ENCODE measurements around the gene TNFSF13B. TPM values are rescaled to one million over a fixed set of nuclear protein-coding genes. Genes with fewer than 3 reads are reported as not detected.
"Not testable (repeated sequence)": the region's sequence is repeated elsewhere in the genome, so short reads cannot be mapped to it uniquely, and the experiment has no call there.

The TNFSF13B gene
- total RNA-seq, 1 donor, result 2.6 TPM

DNA sequence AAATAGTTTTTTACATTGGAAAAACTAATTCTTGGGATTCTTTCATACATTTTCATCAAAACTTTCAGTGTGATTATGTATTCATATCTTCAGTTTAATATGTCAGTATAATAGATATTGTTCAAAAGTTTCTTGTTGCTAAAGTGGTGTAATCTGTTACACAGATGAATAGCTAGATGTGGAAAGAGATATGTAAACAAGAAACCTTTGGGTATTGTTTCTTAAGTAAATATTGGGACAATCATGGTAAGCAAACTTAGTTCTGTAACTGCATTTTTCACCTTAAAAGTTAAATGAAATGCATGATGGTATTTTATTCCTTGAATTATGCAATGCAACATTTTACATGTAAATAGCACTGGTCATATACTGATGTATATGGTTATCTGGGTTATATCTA lies 39.1 kb upstream of the TNFSF13B start:
- TF ChIP-seq CTCF (IDR thresholded peaks at IDR 0.05; ENCODE audit: insufficient read depth, low read depth, low read length), result no peak
- no peak overlapping the region for H3K4me3 ChIP-seq (ENCODE audit: low read depth, low read length)
- DNase-seq (ENCODE audit: low read depth), result no peak

DNA sequence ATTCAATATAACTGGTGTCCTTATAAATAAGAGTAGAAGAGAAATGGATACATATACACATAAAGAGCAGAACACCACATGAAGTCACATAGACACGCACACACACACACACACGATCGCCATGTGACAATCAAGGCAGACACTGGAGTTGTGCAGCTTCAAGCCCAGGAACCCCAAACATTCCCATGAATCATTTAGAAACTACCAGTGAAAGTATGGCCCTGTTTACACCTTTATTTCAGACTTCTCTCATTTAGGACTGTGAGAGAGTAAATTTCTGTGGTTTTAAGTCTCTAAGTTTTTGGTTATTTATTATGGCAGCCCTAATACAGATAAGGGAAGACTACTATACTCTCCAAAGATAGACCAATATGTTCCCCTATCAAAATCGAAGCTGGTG lies 20.4 kb upstream of the TNFSF13B start:
- H3K4me3 ChIP-seq (ENCODE audit: low read depth, low read length), result no peak overlapping the region
- TF ChIP-seq CTCF (IDR thresholded peaks at IDR 0.05; ENCODE audit: insufficient read depth, low read depth, low read length), result no peak
- DNase-seq (ENCODE audit: low read depth), result no peak

DNA sequence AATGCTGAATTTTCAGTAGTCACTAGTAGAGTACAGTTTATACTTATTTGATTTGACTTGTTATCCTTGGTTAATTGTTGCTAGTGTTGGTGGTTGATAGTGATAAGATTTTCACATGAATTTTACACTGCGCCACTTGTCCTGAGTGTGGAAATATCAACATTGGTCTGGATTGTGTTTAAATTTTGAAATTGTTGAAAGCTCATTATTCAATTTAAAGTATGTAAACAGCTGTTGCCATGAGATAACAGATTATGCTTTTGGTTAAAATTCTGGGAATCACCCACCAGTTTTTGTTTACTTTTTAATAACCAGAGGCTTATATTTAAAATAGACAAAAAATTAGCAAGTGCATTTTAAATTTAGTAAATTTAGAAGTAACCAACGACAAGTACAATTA lies 12.3 kb upstream of the TNFSF13B start:
- TF ChIP-seq CTCF (IDR thresholded peaks at IDR 0.05; ENCODE audit: insufficient read depth, low read depth, low read length), result no peak
- DNase-seq (ENCODE audit: low read depth), result no peak
- no peak overlapping the region for H3K4me3 ChIP-seq (ENCODE audit: low read depth, low read length)

- DNase-seq (ENCODE audit: low read depth), result no peak
- TF ChIP-seq CTCF (IDR thresholded peaks at IDR 0.05; ENCODE audit: insufficient read depth, low read depth, low read length), result no peak
- no peak overlapping the region for H3K4me3 ChIP-seq (ENCODE audit: low read depth, low read length)
These were observed 5.7 kb upstream of the TNFSF13B start for GRCh38 chr13:108263621-108264355.

DNA sequence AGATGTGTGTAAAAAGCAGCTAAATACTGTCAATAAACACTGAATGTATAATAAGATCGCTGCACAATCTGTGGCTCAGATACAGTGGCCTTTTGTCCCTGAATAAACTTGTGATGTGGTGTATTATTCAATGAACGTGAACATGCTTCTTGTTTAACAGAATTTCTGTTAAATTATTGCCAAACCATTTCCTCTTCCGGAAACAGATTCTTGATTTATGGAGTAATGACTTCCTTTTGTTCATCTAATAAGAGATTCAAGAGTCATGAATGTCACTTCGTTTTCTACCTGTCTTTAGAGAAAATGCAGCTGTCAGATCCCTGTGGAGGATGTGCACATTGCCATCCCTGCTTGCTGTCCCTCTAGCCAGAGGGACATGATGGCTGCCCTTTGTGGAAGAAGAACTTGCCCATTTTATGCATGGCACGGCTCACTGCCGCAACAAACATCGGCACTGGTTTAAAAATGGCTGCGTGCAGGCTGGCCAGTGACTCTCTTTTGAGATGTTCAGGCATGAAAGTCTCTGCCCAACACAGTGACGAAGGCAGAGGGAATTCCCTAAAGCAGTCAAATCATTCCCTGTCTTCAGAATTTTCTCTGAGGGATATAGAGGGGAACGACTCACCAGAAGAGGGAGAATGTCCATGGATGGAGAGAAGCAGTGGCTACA lies 3.1 kb upstream of the TNFSF13B start:
- no peak for TF ChIP-seq CTCF (IDR thresholded peaks at IDR 0.05; ENCODE audit: insufficient read depth, low read depth, low read length)
- DNase-seq (ENCODE audit: low read depth), result no peak

GRCh38 chr13:108267347-108267746 lies 2.2 kb upstream of the TNFSF13B start:
- no peak for TF ChIP-seq CTCF (IDR thresholded peaks at IDR 0.05; ENCODE audit: insufficient read depth, low read depth, low read length)
- no peak for DNase-seq (ENCODE audit: low read depth)
- H3K4me3 ChIP-seq (ENCODE audit: low read depth, low read length), result no peak overlapping the region

More for the DNA sequence above, 3.1 kb upstream of the TNFSF13B start:
- H3K4me3 ChIP-seq (ENCODE audit: low read depth, low read length), result no peak overlapping the region

GRCh38 chr13:108267855-108268254 lies 1.7 kb upstream of the TNFSF13B start:
- DNase-seq (ENCODE audit: low read depth); H3K4me3 ChIP-seq (ENCODE audit: low read depth, low read length): not testable (repeated sequence)

All from fibroblast of villous mesenchyme (primary cell).